ENCODE results near the gene IGSF6.
A peak's percentile ranks its signal among the peaks of the same experiment; 100 is the strongest.

IGSF6 gene

DNA sequence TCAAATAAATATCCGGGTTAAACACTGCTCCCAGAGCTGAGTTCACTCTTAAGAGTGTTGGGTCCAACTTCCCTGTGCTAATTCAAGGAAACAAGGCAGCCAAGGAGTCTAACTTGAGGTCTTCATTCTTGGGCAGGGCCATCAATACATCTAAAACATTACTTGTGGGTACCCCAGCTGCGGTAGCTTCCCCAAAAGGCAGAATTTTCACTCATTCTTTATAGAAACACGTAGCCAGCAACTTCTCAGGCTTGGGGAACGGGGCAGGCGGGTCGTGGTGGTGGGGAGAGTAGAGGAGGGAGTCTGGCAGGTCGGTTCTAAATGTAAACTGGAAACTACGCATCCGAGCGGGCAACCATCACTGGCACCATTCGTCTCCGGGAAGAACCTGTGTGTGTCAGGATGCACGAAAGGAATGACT is 53.7 kb downstream of the IGSF6 start:
- peak in 1 of 2 donors; percentile 26 for DNase-seq

DNA sequence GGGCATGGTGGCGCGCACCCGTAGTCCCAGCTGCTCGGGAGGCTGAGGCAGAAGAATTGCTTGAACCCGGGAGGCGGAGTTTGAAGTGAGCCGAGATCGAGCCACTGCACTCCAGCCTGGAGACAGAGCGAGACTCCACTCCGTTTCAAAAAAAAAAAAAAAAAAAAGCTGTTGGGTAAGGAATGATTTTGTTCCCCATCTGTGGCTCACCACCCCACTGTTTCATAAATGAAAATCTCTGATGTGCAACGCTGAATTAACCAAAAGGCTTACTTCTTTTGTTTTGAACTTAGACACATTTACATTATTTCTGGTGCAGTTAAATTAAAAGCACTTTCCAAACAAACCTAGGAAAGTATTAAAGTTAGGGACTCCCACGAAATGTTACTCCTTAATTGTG is 54.2 kb downstream of the IGSF6 start:
- no peak for DNase-seq

- no peak for DNase-seq
These were observed 54.8 kb downstream of the IGSF6 start for GRCh38 chr16:21597561-21598030.

GRCh38 chr16:21593530-21594289 is 58.7 kb downstream of the IGSF6 start:
- no peak for DNase-seq

DNA sequence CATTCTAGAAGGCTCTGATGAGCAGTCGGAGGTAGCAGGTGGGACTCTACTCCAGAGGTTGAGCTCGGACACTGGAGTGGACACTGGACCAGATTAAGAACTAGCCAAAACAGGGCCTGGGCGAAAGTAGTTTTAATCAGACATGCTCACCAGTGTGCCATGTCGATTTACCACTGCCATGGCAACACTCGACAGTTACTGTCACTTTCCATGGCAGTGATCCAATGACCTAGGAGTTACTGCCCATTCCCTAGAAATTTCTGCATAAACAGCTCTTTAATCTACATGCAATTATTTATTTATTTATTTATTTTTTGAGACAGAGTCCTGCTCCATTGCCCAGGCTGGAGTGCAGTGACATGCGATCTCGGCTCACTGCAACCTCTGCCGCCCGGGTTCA is 60.2 kb downstream of the IGSF6 start:
- no peak for DNase-seq

DNA sequence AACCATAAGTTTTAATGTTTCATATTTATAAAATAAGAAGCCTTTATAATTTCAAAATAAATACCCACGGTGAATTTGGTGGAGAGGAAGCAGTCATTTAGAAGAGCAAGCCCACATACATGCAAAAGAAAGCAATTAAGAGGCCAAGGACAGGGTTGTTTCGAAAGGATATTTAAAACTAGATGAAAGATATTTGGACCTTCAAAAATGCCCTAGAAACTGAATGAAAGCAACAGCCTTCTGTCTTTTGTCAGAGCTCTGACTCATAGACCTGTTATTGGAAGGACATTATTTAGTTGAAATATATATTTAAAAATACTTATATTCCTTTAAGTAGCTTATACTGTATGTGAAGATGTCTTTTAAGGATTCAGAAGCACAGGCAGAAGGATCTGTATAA is 61.6 kb downstream of the IGSF6 start:
- DNase-seq: no peak

DNA sequence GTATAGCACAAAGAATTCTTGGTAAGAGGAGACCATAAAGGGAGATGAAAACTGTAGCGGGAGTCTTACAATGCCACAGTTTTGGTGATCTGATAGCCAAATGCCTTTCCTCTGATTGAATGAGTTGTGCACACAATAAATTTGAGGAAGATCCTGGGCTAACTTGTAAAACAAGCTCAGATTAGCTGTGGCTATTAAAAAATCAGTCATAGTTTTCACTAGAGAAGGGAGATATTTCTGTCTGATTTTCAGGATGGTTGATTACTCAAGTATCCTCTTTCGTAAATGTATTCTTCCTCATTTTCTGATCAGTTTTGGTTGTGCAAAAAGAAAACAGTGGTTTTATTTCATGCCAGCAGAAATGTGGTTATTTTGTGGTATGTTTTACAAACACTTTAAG is 62.1 kb downstream of the IGSF6 start:
- DNase-seq: no peak

GRCh38 chr16:21589551-21589950 is 62.9 kb downstream of the IGSF6 start:
- DNase-seq: no peak
